MM.1S (cell line): ENCODE measurements around the gene HDAC10.

ENCODE experiments used
- DNase-seq: peaks from one replicate; pipeline ENCODE4 v3.0.0-alpha.2; 2015
- H2AFZ ChIP-seq: fragments of 300-600 bp; sonication (generic); 2 replicates; pipeline ENCODE4 v1.6.0; 2016; ENCODE audit warnings: antibody characterized with exemption, low read length
- H3F3A ChIP-seq: fragments of 300-600 bp; sonication (generic); 2 replicates; pipeline ENCODE4 v1.6.1; 2016; ENCODE audit warnings: mild to moderate bottlenecking, antibody characterized with exemption, low read length, moderate library complexity, mixed read lengths; ENCODE audit not compliant: insufficient read depth
- H3K27ac ChIP-seq: fragments of 300-600 bp; sonication (generic); 2 replicates; pipeline ENCODE4 v1.5.1; 2016; ENCODE audit warnings: mild to moderate bottlenecking, low read length
- H3K27me3 ChIP-seq: fragments of 300-600 bp; sonication (generic); replicated peaks from 2 replicates; pipeline ENCODE4 v1.6.0; 2016; ENCODE audit warnings: low read length; ENCODE audit not compliant: insufficient read depth
- H3K36me3 ChIP-seq: fragments of 300-600 bp; sonication (generic); replicated peaks from 2 replicates; pipeline ENCODE4 v1.6.1; 2016; ENCODE audit warnings: mild to moderate bottlenecking, low read length, mixed read lengths; ENCODE audit not compliant: insufficient read depth
- H3K4me1 ChIP-seq: fragments of 300-600 bp; sonication (generic); 2 replicates; pipeline ENCODE4 v1.6.1; 2016; ENCODE audit warnings: low read length, mixed read lengths
- H3K4me2 ChIP-seq: fragments of 300-600 bp; sonication (generic); 2 replicates; pipeline ENCODE4 v1.6.0; 2016; ENCODE audit warnings: low read depth, low read length
- H3K4me3 ChIP-seq: fragments of 300-600 bp; sonication (generic); 2 replicates; pipeline ENCODE4 v1.5.1; 2016; ENCODE audit warnings: low read length, mixed read lengths
- H3K79me2 ChIP-seq: fragments of 300-600 bp; sonication (generic); 2 replicates; pipeline ENCODE4 v1.6.1; 2016; ENCODE audit warnings: mixed run types, low read length, mixed read lengths
- H3K9ac ChIP-seq: fragments of 300-600 bp; sonication (generic); 2 replicates; pipeline ENCODE4 v1.6.1; 2016; ENCODE audit warnings: low read length, mixed read lengths
- H3K9me2 ChIP-seq: fragments of 300-600 bp; sonication (generic); replicated peaks from 2 replicates; pipeline ENCODE4 v1.6.1; 2016; ENCODE audit warnings: mild to moderate bottlenecking, low read length, mixed read lengths; ENCODE audit not compliant: insufficient read depth
- H3K9me3 ChIP-seq: fragments of 300-600 bp; sonication (generic); replicated peaks from 2 replicates; pipeline ENCODE4 v1.6.1; 2016; ENCODE audit warnings: mild to moderate bottlenecking, low read length, mixed read lengths; ENCODE audit not compliant: insufficient read depth
- H4K20me1 ChIP-seq: fragments of 300-600 bp; sonication (generic); 2 replicates; pipeline ENCODE4 v1.6.1; 2016; ENCODE audit warnings: mild to moderate bottlenecking, low read length, moderate library complexity, mixed read lengths; ENCODE audit not compliant: insufficient read depth
- EZH2 ChIP-seq: fragments of 300-600 bp; sonication (generic); optimal IDR thresholded peaks from 2 replicates; pipeline ENCODE3; 2017; ENCODE audit warnings: low read depth, mild to moderate bottlenecking, antibody characterized with exemption, low read length, mixed read lengths
- EZH2phosphoT487 ChIP-seq: fragments of 300-600 bp; sonication (generic); IDR thresholded peaks from 2 replicates; pipeline ENCODE4 v1.6.1; 2018; ENCODE audit warnings: antibody characterized with exemption, low read length
- TF ChIP-seq, protein P1 (sequence below): fragments of 300-600 bp; sonication (generic); IDR thresholded peaks from 2 replicates; pipeline ENCODE4 v1.5.1; 2016; ENCODE audit warnings: antibody characterized with exemption, low read length, mixed read lengths

The HDAC10 gene

DNA sequence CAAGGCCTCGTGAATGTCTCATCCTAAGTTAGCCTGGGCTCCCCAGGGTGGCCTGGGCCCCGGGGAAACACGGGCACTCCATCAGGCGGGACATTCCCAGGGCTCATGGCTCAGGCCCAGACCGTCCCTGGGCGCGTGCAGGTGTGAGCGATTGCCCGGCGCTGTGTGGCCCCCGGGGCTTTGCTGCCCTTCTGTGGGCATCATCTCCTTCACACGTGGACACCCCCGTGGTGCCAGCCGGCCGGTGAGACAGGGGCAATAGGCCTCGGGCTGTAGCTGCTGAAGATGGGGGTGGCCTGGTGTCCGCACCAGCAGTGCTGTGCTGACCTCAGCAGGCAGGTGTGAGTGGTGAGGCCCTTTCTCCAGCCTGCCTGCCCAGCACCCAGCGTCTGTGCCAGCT lies 54.8 kb downstream of the HDAC10 start:
- Histone ChIP-seq H3K27me3 (no peaks in the 10 kb centered on the region), H3K9me2 (no peaks in the 10 kb centered on the region), H3F3A (0 out of 2 replicates have a peak, but pooled peaks cover 11% of the 10 kb centered on the region), H2AFZ (no peak overlapping the region), H3K4me3 (no peak overlapping the region), H3K4me1 (peaks cover 2% of the 10 kb centered on the region), H4K20me1 (no peaks in the 10 kb centered on the region), H3K9me3 (no peaks in the 10 kb centered on the region), H3K9ac (no peak overlapping the region), H3K4me2 (no peak overlapping the region), H3K36me3 (no peaks in the 10 kb centered on the region; the same call in 1 of the 2 replicates), H3K27ac (no peak overlapping the region), H3K79me2 (peaks cover 35% of the 10 kb centered on the region)
- TF ChIP-seq EZH2: no peak
- no peak for TF ChIP-seq EZH2phosphoT487
- TF ChIP-seq, protein P1, sequence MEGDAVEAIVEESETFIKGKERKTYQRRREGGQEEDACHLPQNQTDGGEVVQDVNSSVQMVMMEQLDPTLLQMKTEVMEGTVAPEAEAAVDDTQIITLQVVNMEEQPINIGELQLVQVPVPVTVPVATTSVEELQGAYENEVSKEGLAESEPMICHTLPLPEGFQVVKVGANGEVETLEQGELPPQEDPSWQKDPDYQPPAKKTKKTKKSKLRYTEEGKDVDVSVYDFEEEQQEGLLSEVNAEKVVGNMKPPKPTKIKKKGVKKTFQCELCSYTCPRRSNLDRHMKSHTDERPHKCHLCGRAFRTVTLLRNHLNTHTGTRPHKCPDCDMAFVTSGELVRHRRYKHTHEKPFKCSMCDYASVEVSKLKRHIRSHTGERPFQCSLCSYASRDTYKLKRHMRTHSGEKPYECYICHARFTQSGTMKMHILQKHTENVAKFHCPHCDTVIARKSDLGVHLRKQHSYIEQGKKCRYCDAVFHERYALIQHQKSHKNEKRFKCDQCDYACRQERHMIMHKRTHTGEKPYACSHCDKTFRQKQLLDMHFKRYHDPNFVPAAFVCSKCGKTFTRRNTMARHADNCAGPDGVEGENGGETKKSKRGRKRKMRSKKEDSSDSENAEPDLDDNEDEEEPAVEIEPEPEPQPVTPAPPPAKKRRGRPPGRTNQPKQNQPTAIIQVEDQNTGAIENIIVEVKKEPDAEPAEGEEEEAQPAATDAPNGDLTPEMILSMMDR: no peak
- no peak for DNase-seq
